H1 (cell line): ENCODE results near the gene CCDC89. TPM values are rescaled to one million over a fixed set of nuclear protein-coding genes. Genes with fewer than 3 reads are reported as not detected.

ENCODE experiments used
- BCL11A ChIP-seq, 2 experiments: IDR thresholded peaks; one replicate each; pipeline ENCODE4 v1.6.1; 2011; ENCODE audit warnings: low read depth in 2 of 2, low read length in 2 of 2, mild to moderate bottlenecking in 2 of 2
- BRCA1 ChIP-seq: IDR thresholded peaks from 2 replicates; pipeline ENCODE4 v1.6.1; 2012; ENCODE audit warnings: low read depth, low read length, improper control_type of control experiment
- CBX5 ChIP-seq: fragments of 300-800, 300-1000 bp; sonication (generic); IDR thresholded peaks from 2 replicates; pipeline ENCODE4 v1.7.1; 2016; ENCODE audit warnings: antibody characterized with exemption, low read length, low read depth
- CHD1 ChIP-seq: IDR thresholded peaks from 2 replicates; pipeline ENCODE4 v1.6.1; 2012; ENCODE audit warnings: low read depth, low read length, improper control_type of control experiment
- CHD2 ChIP-seq: IDR thresholded peaks from 2 replicates; pipeline ENCODE4 v1.6.1; 2012; ENCODE audit warnings: low read length, improper control_type of control experiment
- CREB1 ChIP-seq: IDR thresholded peaks from 2 replicates; pipeline ENCODE4 v1.6.1; 2012; ENCODE audit warnings: inconsistent platforms
- EGR1 ChIP-seq: IDR thresholded peaks from 2 replicates; pipeline ENCODE4 v1.6.1; 2011; ENCODE audit warnings: low read depth, low read length, borderline replicate concordance
- EP300 ChIP-seq, 2 experiments: IDR thresholded peaks; 1 replicate in 1 of 2; 2 replicates in 1 of 2; pipeline ENCODE4 v1.6.1; 2011 to 2012; ENCODE audit warnings: low read depth in 2 of 2, low read length in 2 of 2, mild to moderate bottlenecking in 2 of 2, borderline replicate concordance in 1 of 2, inconsistent platforms in 1 of 2, moderate library complexity in 1 of 2
- EZH2 ChIP-seq: fragments of 200-600 bp; sonication (generic); IDR thresholded peaks from 2 replicates; pipeline ENCODE4 v1.7.1; 2012; ENCODE audit warnings: low read depth, mild to moderate bottlenecking, moderate library complexity, low read length, inconsistent platforms; ENCODE audit not compliant: severe bottlenecking
- GTF2F1 ChIP-seq: IDR thresholded peaks from 2 replicates; pipeline ENCODE4 v1.6.1; 2012; ENCODE audit warnings: low read depth, low read length, improper control_type of control experiment, borderline replicate concordance
- JUN ChIP-seq: IDR thresholded peaks from 2 replicates; pipeline ENCODE4 v1.6.1; 2011; ENCODE audit warnings: low read depth, mild to moderate bottlenecking, improper control_type of control experiment, low read length
- JUND ChIP-seq: IDR thresholded peaks from 2 replicates; pipeline ENCODE4 v1.6.1; 2011; ENCODE audit warnings: mild to moderate bottlenecking, improper control_type of control experiment, low read length
- KDM4A ChIP-seq: IDR thresholded peaks from one replicate; pipeline ENCODE4 v1.7.1; 2012; ENCODE audit warnings: low read depth, mild to moderate bottlenecking, moderate library complexity, low read length, inconsistent platforms; ENCODE audit not compliant: severe bottlenecking
- NRF1 ChIP-seq: IDR thresholded peaks from 2 replicates; pipeline ENCODE4 v1.6.1; 2011; ENCODE audit warnings: mild to moderate bottlenecking, low read depth, low read length, improper control_type of control experiment
- POLR2A ChIP-seq, 2 experiments: IDR thresholded peaks; 1 replicate in 1 of 2; 2 replicates in 1 of 2; pipeline ENCODE4 v1.6.1; 2011; ENCODE audit warnings: low read depth in 2 of 2, low read length in 2 of 2, mild to moderate bottlenecking in 2 of 2; ENCODE audit errors: control extremely low read depth in 1 of 2
- POLR2AphosphoS5 ChIP-seq: IDR thresholded peaks from 2 replicates; pipeline ENCODE4 v1.6.1; 2011; ENCODE audit warnings: low read depth, low read length
- RAD21 ChIP-seq, 2 experiments: IDR thresholded peaks in 1 of 2; conservative IDR thresholded peaks in 1 of 2; 2 replicates each; pipeline ENCODE4 v1.6.1; 2011; ENCODE audit warnings: low read depth in 2 of 2, low read length in 2 of 2, improper control_type of control experiment in 1 of 2, inconsistent platforms in 1 of 2, mild to moderate bottlenecking in 1 of 2, moderate library complexity in 1 of 2
- RNF2 ChIP-seq: fragments of 200-900, 300-1000 bp; sonication (generic); IDR thresholded peaks from 2 replicates; pipeline ENCODE4 v1.7.1; 2016; ENCODE audit warnings: borderline replicate concordance, low read depth, mild to moderate bottlenecking, antibody characterized with exemption, low read length; ENCODE audit not compliant: poor library complexity, severe bottlenecking; ENCODE audit errors: missing control alignments
- SIX5 ChIP-seq: IDR thresholded peaks from 2 replicates; pipeline ENCODE4 v1.6.1; 2011; ENCODE audit warnings: mild to moderate bottlenecking, low read depth, low read length
- SRF ChIP-seq: IDR thresholded peaks from 2 replicates; pipeline ENCODE4 v1.6.1; 2011; ENCODE audit warnings: mild to moderate bottlenecking, low read depth, low read length, moderate library complexity
- SUZ12 ChIP-seq: fragments of 200-600 bp; sonication (generic); IDR thresholded peaks from 2 replicates; pipeline ENCODE4 v1.6.1; 2012; ENCODE audit warnings: mild to moderate bottlenecking, inconsistent platforms, low read length, moderate library complexity, mixed read lengths
- TAF1 ChIP-seq: IDR thresholded peaks from 2 replicates; pipeline ENCODE4 v1.6.1; 2011; ENCODE audit warnings: mild to moderate bottlenecking, low read depth, low read length
- TCF12 ChIP-seq: IDR thresholded peaks from 2 replicates; pipeline ENCODE4 v1.6.1; 2011; ENCODE audit warnings: low read depth, mild to moderate bottlenecking, low read length
- YY1 ChIP-seq: IDR thresholded peaks from 2 replicates; pipeline ENCODE4 v1.6.1; 2011; ENCODE audit warnings: low read depth, mild to moderate bottlenecking, low read length
- polyA plus RNA-seq, 7 experiments: library from polyadenylated mRNA; depleted of rRNA in 3 of 7; stranded (reverse) in 5 of 7; unstranded in 2 of 7; fragments of >200 nt in 5 of 7; fragments of 200-250 nt in 2 of 7; gene quantifications; 1 replicate in 5 of 7; 2 replicates in 1 of 7; 4 replicates in 1 of 7; pipeline versions ENCODE4 v1.2.1 to v1.2.3, GENCODE V29; 2011 to 2013; ENCODE audit warnings: missing spikeins in 2 of 7, mixed read lengths in 2 of 7
- total RNA-seq: library from RNA; stranded (reverse); fragmentation: NEBNext Ultra II Directional; extraction: Animal tissue kit (Norgen Biotek cat#: 25700); gene quantifications from 2 replicates; pipeline ENCODE4 v1.2.1, GENCODE V29; 2021
- TF ChIP-seq, protein P1 (sequence below): IDR thresholded peaks from 2 replicates; pipeline ENCODE4 v1.6.1; 2012; ENCODE audit warnings: inconsistent platforms

CCDC89 gene
- total and polyA plus RNA-seq, 2 of the 8 experiments (the other 6 are each of a cell fraction or from before 2014, with no cell fraction given), result not detected

DNA sequence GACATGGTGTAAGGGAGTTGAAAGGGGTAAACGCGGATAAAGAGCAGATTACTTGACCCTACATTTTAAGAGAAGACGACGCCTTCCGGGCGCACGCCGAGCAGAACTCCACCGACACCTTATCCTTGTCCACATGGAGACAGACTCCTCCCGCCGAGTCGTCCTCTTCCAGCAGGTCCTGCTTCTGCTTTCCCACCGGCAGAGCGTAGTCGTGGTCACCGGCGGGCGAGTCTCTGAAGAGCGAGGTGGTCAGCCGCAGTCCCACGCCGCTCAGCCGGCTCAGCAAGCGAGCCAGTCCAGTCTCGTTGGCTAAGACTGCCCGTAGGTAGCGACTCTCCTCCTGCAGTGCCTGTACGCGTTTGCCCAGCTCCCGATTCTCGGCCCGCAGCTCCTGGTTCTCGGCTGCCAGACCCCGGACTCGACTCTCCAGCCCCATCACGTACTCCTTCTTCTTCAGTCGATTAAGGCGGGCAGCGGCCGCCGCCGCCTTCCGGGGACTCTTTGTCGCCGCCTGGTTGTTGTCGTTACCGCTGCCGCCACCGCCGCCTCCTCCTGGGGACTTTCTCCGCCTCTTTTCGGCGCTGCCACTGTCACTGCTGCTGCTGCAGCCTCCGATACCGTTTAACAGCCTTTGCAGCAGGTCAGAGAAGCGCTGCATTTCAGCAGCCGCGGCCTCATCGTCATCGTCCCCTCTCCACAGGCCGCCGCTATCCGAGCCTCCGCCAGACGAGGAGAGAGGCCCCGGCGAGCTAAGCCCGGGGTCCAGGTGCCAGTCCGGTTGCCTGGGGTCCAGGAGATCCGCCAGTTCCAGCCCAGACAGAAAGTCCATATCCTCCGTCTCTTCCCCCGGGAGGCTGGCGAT, 22.0 kb downstream of the CCDC89 start (continued):
- TF ChIP-seq POLR2A (IDR thresholded peaks at IDR 0.05; ENCODE audit: control extremely low read depth in 1 of 2, low read depth in 2 of 2, low read length in 2 of 2), result no peak; a peak in 1 of 3 replicates
- no peak for TF ChIP-seq TAF1
- no peak for TF ChIP-seq EGR1
- TF ChIP-seq CHD1, result no peak
- peak; percentile 33 to 41; a peak in 3 of 4 replicates for TF ChIP-seq RAD21 (IDR thresholded peaks at IDR 0.05 in 1 of 2, conservative IDR thresholded peaks at IDR 0.05 in 1 of 2; ENCODE audit: low read depth in 2 of 2, low read length in 2 of 2)
- TF ChIP-seq BRCA1, result no peak
- TF ChIP-seq BCL11A (IDR thresholded peaks at IDR 0.05; ENCODE audit: low read depth in 2 of 2, low read length in 2 of 2), result no peak
- TF ChIP-seq SIX5, result no peak
- TF ChIP-seq CHD2, result no peak
- TF ChIP-seq CBX5, result no peak
- 0 out of 2 replicates have a peak, but pooled peaks have one; percentile 9 for TF ChIP-seq YY1
- no peak for TF ChIP-seq EZH2
- no peak for TF ChIP-seq RNF2
- TF ChIP-seq SUZ12, result no peak
- no peak for TF ChIP-seq EP300 (IDR thresholded peaks at IDR 0.05; ENCODE audit: borderline replicate concordance in 1 of 2, low read depth in 2 of 2, low read length in 2 of 2)
- no peak for TF ChIP-seq TCF12
- TF ChIP-seq NRF1, result no peak
- TF ChIP-seq, protein P1, sequence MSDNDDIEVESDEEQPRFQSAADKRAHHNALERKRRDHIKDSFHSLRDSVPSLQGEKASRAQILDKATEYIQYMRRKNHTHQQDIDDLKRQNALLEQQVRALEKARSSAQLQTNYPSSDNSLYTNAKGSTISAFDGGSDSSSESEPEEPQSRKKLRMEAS, result no peak; the same call in 1 of the 2 replicates
- TF ChIP-seq POLR2AphosphoS5, result peak; percentile 5
- TF ChIP-seq SRF, result no peak
- TF ChIP-seq GTF2F1, result no peak
- peak; percentile 20; the same call in 1 of the 2 replicates for TF ChIP-seq CREB1
- TF ChIP-seq KDM4A, result no peak
- no peak for TF ChIP-seq JUN
- no peak for TF ChIP-seq JUND
